Choroid plexus epithelial cell (primary cell): ENCODE data around the gene HBEGF.

Experiments used
- DNase-seq: peaks from one replicate; pipeline ENCODE4 v3.0.0-alpha.2; 2010; ENCODE audit warnings: low read depth
- H3K4me3 ChIP-seq: 2 replicates; pipeline ENCODE4 v1.5.1; 2011; ENCODE audit warnings: low read depth, mild to moderate bottlenecking, control low read depth, low read length, moderate library complexity
- TF ChIP-seq, protein P1 (sequence below): conservative IDR thresholded peaks from 2 replicates; pipeline ENCODE4 v1.5.1; 2011; ENCODE audit warnings: low read depth, mild to moderate bottlenecking, control low read depth, inconsistent platforms, low read length, moderate library complexity

Gene HBEGF

DNA sequence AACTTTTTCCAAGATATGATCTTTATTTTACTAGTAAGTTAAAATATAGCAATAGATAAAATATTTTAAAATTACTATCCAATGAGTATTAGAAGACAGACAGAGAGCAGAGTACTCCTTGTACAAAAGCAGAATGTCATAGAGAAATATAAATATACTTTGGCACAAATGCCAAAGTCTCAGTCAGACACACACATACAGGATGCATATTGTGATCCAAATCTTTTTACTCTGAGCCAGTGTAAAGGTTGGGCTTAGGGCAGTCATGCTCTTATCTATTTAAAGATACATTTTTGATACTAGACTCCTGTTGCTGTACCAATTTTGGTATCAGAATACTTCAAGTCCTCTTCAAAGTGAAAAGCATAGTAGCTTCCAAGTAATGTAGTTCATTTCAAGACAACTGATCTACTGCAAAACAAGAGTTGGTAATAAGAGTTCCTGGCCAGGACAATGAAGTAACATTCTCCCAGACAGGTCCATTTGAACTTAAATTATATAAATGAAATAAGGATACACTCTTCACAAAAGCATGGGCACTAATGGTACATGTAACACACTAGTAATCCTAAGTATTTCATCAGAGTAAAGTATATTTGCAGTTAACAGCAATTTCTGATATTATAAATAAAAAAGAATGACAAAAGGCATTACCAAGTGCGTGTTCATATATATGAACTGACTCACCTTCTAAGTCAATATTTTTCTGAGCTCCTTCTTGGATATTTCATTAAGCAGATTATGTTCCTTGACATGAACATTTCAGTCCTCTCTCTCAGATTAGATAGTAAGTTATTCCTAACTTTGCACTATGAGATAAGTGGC lies 54.0 kb downstream of the HBEGF start:
- DNase-seq: peak; percentile 38
- TF ChIP-seq, protein P1, sequence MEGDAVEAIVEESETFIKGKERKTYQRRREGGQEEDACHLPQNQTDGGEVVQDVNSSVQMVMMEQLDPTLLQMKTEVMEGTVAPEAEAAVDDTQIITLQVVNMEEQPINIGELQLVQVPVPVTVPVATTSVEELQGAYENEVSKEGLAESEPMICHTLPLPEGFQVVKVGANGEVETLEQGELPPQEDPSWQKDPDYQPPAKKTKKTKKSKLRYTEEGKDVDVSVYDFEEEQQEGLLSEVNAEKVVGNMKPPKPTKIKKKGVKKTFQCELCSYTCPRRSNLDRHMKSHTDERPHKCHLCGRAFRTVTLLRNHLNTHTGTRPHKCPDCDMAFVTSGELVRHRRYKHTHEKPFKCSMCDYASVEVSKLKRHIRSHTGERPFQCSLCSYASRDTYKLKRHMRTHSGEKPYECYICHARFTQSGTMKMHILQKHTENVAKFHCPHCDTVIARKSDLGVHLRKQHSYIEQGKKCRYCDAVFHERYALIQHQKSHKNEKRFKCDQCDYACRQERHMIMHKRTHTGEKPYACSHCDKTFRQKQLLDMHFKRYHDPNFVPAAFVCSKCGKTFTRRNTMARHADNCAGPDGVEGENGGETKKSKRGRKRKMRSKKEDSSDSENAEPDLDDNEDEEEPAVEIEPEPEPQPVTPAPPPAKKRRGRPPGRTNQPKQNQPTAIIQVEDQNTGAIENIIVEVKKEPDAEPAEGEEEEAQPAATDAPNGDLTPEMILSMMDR: no peak
- no peak overlapping the region for H3K4me3 ChIP-seq

DNA sequence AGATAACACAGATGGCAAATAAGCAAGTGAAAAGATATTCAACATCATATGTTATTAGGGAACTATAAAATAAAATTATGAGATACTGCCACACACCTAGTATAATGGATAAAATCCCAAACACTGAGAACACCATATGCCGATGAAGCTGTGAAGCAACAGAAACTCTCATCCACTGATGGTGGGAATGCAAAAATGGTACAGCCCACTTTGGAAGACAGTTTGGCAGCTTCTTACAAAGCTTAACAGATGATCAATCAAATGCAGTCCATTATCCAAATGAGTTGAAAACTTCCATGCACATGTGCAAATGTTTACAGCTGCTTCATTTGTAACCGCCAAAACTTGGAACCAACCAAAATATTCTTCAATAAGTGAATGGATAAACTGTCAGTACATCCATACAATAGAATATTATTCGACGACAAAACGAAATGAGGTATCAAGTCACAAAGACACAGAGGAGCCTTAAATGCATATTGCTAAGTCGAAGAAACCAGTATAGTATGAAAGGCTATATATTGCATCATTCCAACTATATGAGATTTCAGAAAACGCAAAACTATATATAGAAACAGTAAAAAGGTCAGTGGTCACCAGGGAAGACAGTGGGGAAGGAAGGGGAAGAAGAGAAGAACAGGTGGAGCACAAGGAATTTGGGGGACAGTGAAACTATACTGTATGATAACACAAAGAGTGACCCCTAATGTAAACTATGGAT lies 58.4 kb downstream of the HBEGF start:
- DNase-seq: no peak
- TF ChIP-seq, protein P1: no peak
- H3K4me3 ChIP-seq: no peak overlapping the region

DNA sequence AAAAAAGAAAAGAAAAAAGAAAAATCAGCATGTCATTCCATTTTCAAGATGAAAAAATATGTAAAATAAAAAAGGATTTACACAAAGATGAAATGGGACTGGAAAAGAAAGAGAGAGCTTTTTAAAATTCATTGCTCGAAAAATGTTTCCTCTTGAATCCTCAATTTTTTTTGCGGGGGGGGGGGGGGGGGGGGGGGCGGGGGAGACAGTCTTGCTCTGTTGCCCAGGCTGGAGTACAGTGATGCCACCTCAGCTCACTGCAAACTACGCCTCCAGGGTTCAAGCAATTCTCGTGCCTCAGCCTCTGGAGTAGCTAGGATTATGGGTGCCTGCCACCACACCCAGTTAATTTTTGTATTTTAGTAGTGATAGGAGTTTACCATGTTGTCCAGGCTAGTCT lies 60.0 kb downstream of the HBEGF start:
- no peak for DNase-seq
- TF ChIP-seq, protein P1: no peak
- no peak overlapping the region for H3K4me3 ChIP-seq

DNA sequence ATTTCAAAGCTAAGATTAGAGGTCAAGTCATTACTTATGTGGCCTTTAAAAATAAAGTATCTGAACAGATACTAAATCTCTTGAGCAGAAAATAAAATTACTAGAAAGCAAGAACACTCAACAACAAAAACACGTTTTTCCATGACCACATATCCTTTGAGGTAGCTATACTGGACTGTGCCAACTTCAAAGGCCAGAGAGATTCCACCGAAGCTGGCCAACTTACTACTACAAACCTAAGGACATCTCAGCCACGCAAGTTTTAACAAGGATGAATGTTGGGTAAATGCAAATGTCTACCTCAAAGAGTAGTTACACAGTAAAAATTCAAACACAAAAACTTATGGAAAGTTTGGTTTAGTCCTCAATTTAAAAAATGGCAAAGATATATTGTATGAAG lies 62.4 kb downstream of the HBEGF start:
- DNase-seq: no peak
- TF ChIP-seq, protein P1: no peak
- no peak overlapping the region for H3K4me3 ChIP-seq
